HG03025 (cell line): ENCODE data around the gene ADAM11.

Experiments
- ATAC-seq: cut with Tn5 transposase; IDR thresholded peaks from one replicate; pipeline ENCODE4 v1.9.1; 2021; ENCODE audit warnings: mild to moderate bottlenecking, moderate library complexity; ENCODE audit not compliant: unreplicated experiment, low FRiP score

ADAM11 gene

DNA sequence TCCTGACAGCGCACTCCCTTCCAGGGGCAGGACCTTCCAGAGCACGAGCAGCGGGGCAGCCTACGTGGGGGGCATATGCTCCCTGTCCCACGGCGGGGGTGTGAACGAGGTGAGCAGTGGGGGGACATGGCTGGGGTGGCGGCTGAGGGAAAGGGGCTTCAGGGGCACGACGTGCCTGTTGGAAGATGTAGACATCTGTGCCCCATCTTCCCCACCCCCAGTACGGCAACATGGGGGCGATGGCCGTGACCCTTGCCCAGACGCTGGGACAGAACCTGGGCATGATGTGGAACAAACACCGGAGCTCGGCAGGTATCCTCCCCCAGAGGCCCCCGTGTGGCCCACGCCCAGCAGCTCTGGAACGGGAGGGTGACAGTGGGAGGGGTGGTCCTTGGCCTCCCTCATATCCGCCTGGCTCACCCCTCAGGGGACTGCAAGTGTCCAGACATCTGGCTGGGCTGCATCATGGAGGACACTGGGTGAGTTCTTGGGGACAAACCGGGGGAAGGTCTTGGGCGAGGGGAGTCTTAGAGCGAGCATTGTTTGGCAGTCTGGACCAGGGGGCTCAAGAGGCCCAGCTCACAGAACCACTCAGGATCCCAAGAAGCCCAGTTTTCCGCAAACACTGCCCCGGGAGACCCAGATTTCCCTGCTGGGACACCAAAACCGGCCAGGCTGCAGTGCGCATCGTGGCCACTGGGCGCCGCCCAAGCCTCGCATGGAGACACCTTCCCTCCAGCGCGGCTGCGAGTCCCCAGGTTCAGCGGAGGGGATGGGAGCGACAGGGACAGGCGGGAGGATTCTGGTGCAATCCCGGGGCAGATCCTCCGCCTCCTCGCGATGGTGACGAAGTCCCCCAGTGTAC lies 15.7 kb downstream of the ADAM11 start:
- peak; percentile 27 for ATAC-seq

DNA sequence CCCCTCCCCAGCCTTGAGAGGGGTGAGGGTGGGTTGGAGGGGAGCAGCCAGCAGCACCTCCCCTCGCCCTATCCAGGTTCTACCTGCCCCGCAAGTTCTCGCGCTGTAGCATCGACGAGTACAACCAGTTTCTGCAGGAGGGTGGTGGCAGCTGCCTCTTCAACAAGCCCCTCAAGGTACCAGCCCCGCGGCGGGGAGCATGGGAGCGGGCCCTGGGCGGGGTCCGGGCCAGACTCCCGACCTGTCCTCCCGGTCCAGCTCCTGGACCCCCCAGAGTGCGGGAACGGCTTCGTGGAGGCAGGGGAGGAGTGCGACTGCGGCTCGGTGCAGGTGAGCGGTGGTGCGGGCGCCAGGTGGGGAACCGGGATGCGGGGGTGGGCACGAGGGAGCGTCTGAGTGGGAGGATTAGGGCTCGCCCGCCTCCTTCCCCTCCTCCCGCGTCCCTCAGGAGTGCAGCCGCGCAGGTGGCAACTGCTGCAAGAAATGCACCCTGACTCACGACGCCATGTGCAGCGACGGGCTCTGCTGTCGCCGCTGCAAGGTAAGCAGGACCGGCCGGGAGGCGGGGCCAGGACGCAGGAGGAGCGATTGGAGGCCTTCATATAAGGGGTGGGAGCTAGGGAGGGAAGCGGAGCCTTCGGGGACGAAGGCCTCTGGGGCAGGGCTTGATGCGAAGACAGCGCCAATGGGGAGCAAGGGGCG lies 16.5 kb downstream of the ADAM11 start:
- peak; percentile 66 for ATAC-seq

DNA sequence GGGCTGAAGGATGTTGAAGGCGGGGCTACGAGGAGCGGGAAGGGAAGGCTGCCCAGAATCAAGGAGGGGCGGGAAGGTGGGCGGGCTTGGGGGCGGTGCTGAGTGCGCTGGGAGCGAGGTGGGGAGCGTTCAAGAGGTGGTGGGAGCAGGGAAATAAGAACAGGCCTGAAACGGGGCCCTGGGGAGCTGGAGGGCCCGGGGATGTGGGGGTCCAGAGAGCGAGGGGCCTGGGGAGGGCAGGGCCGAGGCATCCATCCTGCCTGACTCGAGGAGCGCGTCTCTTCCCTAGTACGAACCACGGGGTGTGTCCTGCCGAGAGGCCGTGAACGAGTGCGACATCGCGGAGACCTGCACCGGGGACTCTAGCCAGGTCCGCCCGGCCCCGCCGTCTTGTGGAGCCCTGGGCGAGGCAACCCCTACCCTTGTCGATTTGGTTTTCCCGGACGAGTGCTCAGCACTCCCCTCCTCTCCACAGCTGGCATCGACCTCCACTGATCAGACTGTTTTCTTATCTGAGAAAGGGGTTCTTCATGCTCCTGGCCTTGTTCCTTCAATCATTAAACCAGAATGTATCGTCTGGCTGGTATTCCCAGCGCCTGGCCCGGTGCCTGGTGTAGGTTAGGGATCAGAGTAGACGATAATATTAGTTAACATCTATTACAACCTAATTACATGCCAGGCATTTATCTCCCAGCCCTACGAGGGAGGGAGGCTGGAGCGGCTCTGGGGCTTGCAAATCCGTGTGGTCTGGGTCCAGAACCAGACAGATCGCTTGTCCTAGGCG lies 17.2 kb downstream of the ADAM11 start:
- no peak for ATAC-seq

DNA sequence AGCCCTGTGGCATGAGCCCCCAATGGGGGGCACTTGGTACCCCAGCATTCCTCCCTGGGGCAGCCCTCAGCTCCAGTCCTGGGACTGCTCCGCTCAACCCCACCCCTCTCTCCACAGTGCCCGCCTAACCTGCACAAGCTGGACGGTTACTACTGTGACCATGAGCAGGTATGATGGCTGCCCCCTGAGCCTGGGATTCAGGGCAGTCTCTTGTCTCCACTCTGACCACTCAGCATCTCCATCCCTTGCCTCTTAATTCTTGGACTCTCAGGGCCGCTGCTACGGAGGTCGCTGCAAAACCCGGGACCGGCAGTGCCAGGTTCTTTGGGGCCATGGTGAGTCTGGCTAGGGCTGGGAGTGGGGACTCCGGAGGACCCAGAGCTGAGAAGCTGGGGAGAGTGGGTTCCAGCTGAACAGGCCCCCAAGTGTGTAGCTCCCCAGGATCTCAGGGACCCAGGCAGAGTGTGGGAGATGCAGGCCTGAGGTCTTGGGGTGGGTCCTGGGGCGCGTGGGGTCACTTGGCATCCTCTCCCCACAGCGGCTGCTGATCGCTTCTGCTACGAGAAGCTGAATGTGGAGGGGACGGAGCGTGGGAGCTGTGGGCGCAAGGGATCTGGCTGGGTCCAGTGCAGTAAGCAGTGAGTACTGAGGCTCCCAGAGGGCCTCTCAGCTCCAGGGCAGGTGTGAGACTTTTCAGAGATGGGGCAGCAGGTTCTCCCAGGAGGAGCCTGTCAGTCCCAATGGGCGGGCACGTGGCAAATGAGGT lies 18.0 kb downstream of the ADAM11 start:
- ATAC-seq, result no peak

DNA sequence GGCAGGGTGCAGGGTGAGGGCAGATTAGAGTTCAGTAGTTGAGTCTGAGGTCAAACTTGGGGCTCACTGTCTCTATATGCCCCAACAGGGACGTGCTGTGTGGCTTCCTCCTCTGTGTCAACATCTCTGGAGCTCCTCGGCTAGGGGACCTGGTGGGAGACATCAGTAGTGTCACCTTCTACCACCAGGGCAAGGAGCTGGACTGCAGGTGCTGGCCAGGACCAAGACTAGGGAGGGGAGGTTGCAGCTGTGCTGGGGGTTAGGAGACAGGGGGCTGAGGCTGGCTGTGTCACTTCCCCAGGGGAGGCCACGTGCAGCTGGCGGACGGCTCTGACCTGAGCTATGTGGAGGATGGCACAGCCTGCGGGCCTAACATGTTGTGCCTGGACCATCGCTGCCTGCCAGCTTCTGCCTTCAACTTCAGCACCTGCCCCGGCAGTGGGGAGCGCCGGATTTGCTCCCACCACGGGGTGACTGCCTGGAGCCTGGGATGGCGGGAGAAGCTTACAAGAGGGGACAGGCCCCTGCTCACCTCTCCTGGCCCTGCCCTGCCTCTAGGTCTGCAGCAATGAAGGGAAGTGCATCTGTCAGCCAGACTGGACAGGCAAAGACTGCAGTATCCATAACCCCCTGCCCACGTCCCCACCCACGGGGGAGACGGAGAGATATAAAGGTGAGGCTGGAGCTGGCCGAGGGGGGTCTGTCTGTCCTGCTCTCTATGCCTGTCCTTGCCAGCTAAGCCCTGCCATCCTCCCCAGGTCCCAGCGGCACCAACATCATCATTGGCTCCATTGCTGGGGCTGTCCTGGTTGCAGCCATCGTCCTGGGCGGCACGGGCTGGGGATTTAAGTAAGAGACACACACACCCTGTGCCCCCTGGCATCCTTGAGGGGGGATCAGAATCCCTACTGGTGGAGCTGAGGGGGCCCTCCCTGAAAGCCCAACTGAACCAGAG lies 18.9 kb downstream of the ADAM11 start:
- ATAC-seq, result no peak

DNA sequence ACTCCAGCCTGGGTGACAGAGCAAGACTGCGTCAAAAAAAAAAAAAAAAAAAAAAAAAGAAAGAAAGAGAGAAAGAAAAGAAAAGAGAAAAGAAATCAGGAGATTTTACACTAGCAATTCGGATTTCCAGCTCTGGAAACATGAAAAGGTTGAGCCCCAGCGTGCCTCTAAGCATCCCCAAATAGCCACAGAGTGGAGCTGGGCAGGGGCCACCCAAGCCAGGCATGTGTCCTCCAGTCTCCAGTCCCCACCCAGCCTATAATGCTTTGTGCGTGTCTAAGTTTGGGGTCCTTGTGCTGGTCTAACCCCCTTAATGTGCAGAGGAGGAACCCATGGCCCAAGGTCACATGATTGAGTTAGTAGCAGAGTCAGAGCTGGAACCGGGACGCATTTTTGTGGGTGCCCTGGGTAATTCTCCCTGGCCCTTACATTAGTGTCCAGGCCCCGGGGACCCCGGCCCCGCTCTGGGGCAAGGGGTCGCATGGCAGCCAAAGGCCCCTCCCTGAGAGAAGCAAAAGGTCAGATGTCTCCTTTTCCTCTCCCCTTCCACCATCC lies 19.9 kb downstream of the ADAM11 start:
- ATAC-seq, result no peak

DNA sequence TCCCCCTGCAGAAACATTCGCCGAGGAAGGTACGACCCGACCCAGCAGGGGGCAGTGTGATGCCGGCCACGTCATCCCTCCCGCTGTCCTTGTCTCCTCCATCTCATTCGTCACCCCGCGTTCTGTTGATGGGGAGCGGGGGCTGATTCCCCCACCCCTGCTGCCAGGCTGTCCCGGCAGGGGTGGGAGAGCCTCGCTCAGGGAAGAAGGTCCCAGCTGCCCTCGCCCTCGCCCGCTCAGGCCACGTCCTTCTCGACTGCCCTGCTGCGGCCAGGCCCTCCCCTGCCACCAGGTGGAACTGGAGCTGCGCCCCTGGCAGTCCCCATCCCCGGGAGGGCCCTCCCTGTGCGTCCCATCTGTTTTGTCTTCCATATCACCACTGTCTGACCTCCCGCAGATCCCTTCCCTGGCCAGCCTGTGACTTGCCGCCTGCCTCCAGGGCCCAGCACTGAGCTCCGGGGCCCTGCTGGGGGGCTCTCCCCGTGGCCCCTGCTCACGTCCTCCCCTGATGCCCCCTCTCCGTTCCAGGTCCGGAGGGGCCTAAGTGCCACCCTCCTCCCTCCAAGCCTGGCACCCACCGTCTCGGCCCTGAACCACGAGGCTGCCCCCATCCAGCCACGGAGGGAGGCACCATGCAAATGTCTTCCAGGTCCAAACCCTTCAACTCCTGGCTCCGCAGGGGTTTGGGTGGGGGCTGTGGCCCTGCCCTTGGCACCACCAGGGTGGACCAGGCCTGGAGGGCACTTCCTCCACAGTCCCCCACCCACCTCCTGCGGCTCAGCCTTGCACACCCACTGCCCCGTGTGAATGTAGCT lies 20.6 kb downstream of the ADAM11 start:
- ATAC-seq, result no peak

DNA sequence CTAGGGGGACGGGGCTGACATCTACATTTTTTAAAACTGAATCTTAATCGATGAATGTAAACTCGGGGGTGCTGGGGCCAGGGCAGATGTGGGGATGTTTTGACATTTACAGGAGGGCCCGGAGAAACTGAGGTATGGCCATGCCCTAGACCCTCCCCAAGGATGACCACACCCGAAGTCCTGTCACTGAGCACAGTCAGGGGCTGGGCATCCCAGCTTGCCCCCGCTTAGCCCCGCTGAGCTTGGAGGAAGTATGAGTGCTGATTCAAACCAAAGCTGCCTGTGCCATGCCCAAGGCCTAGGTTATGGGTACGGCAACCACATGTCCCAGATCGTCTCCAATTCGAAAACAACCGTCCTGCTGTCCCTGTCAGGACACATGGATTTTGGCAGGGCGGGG lies 21.4 kb downstream of the ADAM11 start:
- ATAC-seq, result no peak

DNA sequence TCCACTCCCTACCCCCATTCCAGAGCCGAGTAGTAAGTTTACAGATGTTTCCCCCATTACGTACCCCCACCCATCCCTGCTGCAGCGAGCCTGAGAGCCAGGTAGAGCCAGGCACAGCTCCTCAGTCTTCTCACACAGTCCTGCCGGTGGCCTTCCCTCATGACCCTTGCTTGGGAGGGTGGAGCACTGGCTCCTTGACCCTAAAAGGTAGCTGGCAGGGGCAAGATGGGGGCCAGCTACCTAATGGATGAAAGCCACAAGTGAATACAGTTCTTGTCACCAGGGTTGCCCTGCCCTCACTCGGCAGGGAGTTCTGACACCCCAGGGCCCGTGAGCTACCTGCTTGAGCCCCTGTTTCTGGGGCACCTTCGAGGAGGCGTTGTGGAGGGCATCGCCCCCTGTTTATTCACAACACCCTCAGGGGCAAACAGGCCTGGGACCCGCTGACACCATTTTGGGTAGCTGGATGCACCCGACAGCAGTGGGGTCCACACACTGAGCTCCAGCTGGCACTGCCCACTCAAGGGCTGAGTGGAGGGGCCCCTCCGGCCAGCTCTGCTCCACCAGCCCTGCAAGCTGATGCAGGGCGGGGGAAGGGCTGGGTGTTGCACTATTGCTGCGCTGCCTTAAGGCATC lies 22.2 kb downstream of the ADAM11 start:
- ATAC-seq, result no peak

DNA sequence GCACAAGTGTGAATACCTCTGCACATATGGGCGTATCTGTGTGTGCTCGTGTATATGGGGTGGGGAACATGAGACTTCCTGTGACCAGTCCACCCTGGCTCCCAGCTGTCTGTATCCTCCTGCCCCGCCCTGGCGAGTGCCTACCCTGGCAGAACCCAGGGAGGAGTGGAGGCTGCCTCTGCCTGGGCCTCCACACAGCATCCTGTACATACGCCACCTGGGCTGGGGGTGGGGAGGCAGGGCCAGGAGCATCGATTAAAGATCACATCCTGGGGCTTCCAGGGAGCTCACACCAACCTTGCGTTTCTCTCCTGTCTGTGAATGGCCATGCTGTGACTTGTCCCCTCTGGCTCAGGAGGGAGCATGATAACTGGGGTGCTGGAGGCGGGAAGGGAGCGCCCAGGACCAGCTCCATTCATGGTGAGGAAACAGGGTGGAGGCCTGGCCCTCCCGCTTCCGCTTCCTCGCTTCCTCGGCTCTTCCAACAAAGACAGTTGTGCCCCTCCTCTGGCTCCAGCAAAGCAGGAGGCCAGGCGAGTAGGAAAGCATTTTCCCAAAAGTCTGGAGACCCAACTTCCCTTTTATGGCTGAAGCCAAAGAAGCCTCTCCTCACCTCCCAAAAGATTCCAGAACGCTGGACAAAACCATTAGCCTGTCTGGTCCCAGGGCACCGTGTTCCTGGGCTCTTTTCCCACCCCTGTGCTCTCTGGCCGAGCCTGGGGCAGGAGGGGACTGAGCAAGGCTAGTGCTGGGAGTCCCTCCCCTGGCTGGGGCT lies 22.9 kb downstream of the ADAM11 start:
- no peak for ATAC-seq

DNA sequence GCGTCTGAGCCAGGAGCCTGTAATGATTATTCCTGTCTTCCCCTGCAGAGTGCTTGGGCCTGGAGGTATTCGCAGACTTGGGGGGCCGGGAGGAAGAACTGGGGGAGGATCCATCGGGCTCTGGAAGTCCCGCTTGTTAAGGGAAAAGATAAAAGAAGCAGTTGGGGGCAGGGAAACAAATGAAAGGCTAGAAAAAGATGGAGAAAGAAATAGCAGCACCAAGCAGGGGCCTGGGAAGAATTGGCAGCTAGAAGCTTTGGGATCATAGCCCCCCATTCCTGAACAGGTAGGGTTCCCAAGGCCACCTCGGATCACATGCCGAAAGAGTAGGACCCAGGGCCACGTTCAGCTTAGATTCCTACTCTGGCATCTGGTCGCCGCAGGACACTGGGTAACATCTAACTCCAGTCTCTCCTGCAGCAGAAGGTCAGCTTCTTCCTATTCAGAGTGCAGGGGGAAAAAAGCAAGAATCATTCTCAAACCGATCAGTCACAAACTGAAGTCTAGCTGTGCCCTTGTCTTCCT lies 23.6 kb downstream of the ADAM11 start:
- ATAC-seq, result no peak

DNA sequence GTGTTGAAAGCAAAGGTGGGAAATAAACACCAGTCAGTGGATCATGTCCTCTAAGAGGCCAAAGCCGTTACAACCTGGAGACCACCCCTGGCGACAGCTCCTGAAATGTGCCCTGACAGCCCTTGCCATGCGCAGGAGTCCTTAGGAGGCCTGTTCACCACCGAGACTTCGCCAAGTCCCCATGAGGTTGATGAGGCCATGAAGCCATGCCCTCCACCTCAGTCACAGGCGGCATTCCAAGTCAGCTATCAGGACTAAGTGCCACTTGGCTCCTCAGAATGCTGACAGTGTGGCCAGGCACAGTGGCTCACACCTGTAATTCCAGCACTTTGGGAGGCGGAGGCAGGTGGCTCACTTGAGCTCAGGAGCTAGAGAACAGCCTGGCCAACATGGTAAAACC lies 27.1 kb downstream of the ADAM11 start:
- ATAC-seq, result no peak

DNA sequence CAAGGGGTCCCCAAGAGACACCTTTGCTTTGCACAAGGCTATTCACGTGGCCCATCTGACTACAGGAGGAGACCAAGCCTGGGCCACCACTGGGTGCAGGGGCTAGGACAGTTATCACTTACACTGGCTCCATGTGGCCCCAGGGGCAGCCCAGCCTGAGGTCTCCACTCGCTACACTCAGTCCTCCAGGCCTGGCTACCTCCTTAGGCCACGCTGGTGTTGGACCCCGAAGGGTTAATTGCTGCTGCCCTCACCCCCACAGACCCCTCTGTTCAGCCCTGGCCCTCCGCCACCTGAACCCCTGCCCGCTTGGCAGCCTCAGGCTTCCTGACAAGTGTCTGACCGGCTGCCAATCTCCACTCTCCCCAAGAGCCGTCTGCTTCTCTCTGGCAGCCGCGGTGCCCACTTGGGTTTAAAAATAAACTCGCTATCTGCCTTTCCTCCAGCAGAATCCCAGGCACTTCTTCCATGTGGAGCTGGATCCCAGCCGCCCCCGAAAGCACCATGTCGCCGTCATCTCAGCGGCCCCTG lies 27.8 kb downstream of the ADAM11 start:
- ATAC-seq, result no peak

DNA sequence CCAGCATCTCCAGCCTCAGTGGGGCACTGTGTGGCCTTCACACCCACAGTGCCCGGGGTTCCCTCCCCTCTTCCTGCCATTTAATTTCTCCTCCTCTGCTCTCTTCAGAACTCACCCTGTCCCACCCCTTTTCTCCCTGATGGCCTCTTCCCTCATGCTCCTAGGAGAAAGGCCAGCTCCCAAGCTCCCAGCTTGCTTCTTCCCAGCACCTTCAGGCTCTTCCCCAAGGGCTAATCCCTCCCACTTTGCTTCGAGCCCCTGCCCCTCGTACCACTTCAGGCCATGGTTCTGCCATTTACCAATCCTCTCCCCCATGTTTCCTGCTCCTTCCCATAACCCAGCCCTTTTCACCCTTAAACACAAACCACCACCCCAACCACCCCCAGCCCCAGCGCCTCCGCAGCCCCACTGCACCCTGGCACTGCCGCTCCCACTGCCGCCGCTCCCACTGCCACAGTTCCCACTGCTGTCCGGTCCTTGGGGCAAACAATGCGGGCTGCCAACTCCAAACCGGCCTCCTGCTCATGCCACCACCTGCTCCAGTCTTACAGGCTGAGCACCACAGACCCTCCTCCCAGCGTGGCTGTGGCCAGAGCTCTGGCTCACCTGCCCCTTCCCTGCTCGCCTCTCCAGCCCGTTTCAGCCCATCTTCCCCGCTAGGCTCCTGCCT lies 28.6 kb downstream of the ADAM11 start:
- ATAC-seq, result no peak

DNA sequence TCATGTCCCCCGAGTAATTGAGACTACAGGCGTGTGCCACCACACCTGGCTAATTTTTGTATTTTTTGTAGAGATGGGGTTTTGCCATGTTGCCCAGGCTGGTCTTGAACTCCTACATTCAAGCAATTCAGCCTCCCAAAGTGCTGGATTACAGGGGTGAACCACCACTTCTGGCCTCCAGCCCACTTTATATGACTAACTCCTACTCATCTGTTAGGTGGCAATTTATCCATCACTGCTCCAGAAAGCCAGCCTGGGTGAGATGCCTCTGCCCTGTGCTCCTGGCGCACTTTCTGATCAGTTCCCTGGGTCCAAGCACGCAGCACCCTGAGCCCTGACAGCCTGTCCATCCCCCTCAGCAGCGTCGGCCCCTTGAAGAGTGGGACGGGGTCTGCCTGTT lies 29.4 kb downstream of the ADAM11 start:
- ATAC-seq, result no peak

DNA sequence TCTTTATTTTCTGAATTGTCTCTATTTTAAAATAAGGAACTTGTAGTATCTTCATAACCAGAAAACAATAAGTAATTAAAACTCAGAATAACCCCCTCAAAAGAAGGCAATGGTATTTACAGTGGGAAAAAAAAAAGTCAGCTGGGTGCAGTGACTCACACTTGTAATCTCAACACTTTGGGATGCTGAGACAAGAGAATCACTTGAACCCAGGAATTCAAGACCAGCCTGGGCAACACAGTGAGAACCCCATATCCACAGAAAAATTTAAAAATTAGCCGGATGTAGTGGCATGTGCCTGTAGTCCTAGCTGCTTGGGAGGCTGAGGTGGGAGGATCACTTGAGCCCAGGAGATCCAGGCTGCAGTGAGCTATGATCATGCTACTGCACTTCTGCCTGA lies 33.5 kb downstream of the ADAM11 start:
- ATAC-seq, result no peak
